Epithelial cell of esophagus (primary cell): ENCODE measurements around the gene ZNF511.

ENCODE experiments used
- DNase-seq: peaks from one replicate; pipeline ENCODE4 v3.0.0; 2010; ENCODE audit warnings: low read depth
- H3K4me3 ChIP-seq: 2 replicates; pipeline ENCODE4 v1.5.1; 2011; ENCODE audit warnings: mild to moderate bottlenecking, low read length, control low read depth
- TF ChIP-seq, protein P1 (sequence below): IDR thresholded peaks from 2 replicates; pipeline ENCODE4 v1.5.1; 2011; ENCODE audit warnings: low read depth, mild to moderate bottlenecking, low read length, control low read depth, inconsistent platforms; ENCODE audit not compliant: insufficient read depth; ENCODE audit errors: missing control alignments

The ZNF511 gene

GRCh38 chr10:133350950-133351329 is 42.2 kb downstream of the ZNF511 start:
- no peak for DNase-seq
- H3K4me3 ChIP-seq = no peak overlapping the region
- TF ChIP-seq, protein P1, sequence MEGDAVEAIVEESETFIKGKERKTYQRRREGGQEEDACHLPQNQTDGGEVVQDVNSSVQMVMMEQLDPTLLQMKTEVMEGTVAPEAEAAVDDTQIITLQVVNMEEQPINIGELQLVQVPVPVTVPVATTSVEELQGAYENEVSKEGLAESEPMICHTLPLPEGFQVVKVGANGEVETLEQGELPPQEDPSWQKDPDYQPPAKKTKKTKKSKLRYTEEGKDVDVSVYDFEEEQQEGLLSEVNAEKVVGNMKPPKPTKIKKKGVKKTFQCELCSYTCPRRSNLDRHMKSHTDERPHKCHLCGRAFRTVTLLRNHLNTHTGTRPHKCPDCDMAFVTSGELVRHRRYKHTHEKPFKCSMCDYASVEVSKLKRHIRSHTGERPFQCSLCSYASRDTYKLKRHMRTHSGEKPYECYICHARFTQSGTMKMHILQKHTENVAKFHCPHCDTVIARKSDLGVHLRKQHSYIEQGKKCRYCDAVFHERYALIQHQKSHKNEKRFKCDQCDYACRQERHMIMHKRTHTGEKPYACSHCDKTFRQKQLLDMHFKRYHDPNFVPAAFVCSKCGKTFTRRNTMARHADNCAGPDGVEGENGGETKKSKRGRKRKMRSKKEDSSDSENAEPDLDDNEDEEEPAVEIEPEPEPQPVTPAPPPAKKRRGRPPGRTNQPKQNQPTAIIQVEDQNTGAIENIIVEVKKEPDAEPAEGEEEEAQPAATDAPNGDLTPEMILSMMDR = no peak

DNA sequence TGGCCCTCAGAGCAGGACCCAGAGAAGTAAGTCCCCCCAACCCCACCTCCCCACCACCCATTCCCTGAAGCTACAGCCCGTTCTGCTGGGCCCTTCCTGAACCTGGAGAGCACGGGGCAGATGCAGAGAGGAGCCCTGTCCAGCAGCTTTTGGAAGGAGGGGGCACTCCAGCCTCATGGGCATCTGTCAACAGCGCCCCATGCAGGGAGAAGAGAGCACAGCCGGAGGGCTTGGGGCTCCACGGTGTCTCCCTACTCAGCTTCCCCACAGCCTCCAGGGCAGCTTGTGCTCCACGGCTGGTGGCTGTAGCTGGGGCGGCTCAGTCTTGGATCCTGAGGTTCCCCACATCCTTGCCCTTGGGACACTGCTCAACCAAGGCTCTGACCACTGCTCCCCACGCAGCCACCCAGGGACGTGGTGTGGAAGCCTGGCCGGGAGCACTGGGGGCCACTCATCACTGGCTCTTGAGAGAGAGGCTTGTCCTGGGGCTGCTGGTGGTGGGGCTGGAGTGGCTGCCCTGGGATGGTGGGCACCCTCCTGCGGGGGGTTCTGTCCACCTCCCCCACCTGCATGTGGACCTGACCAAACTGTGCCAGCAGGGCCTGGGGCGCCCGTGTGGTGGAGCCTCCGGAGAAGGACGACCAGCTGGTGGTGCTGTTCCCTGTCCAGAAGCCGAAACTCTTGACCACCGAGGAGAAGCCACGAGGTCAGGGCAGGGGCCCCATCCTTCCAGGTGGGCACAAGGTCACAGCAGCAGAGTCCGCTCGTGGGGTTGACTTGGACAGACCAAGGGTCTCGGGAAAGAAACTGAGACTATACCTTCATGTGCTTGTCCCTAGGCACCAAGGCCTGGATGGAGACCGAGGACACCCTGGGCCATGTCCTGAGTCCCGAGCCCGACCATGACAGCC is 42.9 kb downstream of the ZNF511 start:
- H3K4me3 ChIP-seq = no peak overlapping the region
- DNase-seq = no peak
- TF ChIP-seq, protein P1 = no peak

DNA sequence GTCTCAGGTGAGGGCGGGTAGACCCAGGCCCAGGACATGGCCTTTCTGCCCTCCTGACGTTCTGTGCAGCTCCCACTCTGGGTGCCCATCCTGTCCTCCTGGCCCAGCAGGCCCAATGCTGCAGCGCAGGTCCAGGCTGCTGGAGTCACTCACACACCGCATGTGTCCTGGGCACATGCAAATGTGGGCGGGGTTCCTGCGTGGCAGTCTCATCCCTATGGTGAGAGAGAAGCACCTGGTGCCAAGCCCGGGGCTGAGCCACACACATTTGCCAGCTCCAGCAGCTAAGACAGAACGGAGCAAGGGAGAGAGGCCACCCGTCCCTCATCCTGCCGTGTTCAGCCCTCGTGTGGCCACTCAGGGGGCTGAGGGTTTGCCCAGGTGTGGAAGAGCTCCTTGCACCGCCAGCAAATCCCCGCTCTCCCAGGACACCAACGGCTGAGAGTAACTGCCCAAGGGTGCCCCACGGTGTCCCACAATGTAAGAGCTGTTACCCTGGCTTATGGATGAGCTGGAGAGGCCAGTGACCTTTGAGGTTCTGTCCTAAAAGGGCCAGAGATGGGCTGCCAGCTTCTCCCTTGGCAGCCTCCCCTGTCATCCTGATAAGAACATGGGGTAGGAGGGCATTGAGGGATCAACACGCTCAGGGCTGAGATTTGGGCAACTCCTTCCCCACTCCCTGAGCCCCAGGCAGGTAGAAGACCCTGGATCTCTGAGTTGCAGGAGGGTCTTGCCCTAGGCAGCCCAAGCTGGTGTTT is 44.7 kb downstream of the ZNF511 start:
- TF ChIP-seq, protein P1 = no peak
- H3K4me3 ChIP-seq = no peak overlapping the region
- no peak for DNase-seq

DNA sequence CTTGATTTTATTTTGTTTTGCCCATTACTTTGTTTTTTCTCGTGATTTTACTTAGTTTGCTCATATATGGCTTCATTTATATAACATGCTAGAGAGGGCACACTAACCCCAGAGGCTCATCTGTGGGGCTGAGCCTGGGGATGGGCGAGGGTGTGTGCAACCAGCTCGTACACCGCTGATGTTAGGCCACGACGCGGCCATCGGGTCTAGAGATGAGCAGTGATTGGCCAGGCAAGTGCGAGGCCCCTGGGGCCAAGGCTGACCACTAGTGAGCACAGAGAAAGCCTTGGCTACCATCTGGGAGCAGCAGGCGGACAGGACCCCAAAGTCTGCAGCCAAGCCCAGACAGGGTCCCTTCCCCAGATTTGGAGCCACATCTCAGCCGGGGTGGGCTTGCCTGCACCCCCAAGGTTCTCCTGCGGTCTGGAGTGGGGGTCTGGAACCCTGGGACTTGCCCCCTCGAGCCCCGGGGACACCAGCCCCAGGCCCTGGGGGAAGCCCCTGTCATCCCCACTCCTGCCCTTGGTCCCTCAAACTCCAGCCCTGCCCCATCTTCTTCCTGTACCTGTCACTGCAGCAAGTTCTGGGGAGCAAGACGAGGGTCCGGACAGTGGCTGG is 45.4 kb downstream of the ZNF511 start:
- TF ChIP-seq, protein P1 = no peak
- DNase-seq = no peak
- no peak overlapping the region for H3K4me3 ChIP-seq

DNA sequence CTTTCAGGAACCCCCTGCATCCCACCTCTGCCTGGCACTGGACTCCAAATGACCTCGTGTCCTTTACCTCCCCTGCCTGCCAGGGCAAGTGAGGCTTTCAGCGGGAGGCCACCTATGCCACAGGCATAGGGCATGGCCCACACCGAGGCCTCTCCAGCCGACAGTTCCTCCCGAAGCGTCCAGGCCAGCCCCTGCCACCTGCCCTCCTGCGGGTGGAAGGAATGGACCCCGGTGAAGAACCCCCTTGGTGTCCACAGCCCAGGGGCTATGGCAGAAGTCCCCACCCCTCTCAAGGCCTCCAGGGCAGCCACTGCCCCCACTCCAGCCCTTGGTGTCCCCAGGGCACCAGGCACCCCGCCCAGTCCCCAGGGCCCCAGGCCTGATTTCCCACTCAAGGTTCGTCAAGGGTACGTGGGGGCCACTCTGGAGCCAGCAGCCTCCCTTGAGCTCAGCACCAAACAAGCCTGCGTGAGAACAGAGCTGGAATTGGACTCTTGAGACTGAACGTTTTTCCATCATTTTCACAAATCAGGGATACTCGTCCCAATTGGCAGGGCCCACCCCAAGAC is 46.0 kb downstream of the ZNF511 start:
- TF ChIP-seq, protein P1 = no peak
- DNase-seq = no peak
- no peak overlapping the region for H3K4me3 ChIP-seq

GRCh38 chr10:133355266-133355665 is 46.6 kb downstream of the ZNF511 start:
- TF ChIP-seq, protein P1 = no peak
- no peak for DNase-seq

More at GRCh38 chr10:133355266-133355665, 46.6 kb downstream of the ZNF511 start:
- no peak overlapping the region for H3K4me3 ChIP-seq
